ENCODE results near the gene PADI2.

Gene PADI2

DNA sequence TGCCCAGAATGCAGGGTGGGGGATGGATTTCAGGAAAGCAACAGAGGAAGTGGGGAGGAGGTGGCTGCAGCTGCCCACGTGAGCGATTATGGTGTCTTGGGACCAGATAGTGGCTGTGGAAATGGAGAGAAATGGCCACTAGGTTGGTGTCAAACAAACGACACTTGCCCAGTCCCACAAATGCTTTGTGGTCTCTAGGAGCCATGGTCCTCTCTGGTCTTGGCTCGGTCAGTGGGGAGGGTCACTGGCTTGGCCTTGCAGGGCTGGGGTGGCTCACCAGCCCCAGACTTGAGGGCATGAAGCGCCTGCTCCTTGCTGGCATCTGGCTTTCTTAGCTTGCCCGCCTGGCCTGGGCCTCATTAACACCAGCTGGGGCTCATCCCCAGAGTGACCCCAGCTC lies 7.2 kb downstream of the PADI2 start:
- H3K27ac ChIP-seq, result no peak overlapping the region
- TF ChIP-seq ZFX (IDR thresholded peaks at IDR 0.05), result no peak
- TF ChIP-seq, protein P1, sequence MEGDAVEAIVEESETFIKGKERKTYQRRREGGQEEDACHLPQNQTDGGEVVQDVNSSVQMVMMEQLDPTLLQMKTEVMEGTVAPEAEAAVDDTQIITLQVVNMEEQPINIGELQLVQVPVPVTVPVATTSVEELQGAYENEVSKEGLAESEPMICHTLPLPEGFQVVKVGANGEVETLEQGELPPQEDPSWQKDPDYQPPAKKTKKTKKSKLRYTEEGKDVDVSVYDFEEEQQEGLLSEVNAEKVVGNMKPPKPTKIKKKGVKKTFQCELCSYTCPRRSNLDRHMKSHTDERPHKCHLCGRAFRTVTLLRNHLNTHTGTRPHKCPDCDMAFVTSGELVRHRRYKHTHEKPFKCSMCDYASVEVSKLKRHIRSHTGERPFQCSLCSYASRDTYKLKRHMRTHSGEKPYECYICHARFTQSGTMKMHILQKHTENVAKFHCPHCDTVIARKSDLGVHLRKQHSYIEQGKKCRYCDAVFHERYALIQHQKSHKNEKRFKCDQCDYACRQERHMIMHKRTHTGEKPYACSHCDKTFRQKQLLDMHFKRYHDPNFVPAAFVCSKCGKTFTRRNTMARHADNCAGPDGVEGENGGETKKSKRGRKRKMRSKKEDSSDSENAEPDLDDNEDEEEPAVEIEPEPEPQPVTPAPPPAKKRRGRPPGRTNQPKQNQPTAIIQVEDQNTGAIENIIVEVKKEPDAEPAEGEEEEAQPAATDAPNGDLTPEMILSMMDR (conservative IDR thresholded peaks at IDR 0.05), result no peak

- H3K27ac ChIP-seq, result no peak overlapping the region
- TF ChIP-seq ZFX (IDR thresholded peaks at IDR 0.05), result no peak
- TF ChIP-seq, protein P1 (conservative IDR thresholded peaks at IDR 0.05), result no peak
Observed at GRCh38 chr1:17110555-17110926, 8.7 kb downstream of the PADI2 start.

DNA sequence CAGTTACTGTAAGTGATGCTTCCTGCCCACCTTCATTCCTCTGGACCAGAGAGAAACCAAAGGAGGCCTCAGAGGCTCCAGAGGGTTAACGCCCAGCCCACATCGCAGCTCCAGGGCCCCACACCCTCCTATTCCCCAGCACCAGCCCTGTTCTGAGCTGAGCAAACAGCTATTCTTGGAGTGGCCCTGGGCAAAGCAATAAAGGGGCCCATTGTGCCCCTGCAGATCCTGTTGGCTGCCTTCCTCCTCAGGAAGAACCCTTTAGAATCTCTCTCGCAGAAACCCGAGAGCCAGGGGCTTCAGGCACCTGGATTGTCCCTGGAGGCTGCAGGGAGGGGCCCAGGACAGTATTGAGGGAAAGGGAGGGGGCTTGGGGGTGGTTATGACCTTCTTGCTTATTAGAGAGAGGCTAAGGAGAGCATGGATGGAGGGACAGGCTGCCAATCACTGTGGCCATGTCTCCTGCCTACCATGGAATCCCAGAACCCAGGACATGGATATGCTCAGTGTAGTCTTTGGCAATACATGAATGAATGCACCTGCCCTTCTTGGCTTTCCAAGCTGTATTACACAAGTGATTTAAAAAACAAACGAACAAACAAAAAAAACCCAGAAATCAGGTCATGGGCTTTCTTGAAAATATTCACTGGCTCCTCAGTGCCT lies 9.2 kb downstream of the PADI2 start:
- TF ChIP-seq ZFX (IDR thresholded peaks at IDR 0.05), result no peak
- TF ChIP-seq, protein P1 (conservative IDR thresholded peaks at IDR 0.05), result no peak
- H3K27ac ChIP-seq, result no peak overlapping the region

GRCh38 chr1:17108786-17109185 lies 10.5 kb downstream of the PADI2 start:
- H3K27ac ChIP-seq, result no peak overlapping the region
- no peak for TF ChIP-seq ZFX (IDR thresholded peaks at IDR 0.05)
- TF ChIP-seq, protein P1 (conservative IDR thresholded peaks at IDR 0.05), result no peak

DNA sequence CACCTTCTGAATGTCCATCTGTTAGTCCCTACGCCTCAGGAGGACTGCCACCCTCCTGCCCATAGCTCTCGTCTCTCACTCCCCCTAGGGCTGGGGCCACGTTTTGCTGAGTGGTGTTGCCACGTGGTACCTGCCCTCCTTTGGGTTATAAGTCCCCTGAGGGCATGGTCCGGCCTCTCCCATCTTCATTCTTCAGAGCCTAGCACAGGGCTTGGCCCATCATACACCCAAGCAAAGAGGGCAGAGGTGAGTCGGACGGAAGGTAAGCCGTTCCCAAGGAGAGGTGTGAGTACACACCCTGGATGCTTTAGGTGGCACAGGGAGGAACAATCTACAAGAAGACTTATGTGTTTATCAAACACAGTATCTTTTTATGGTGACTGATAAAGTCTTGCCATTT lies 10.9 kb downstream of the PADI2 start:
- no peak for TF ChIP-seq ZFX (IDR thresholded peaks at IDR 0.05)
- TF ChIP-seq, protein P1 (conservative IDR thresholded peaks at IDR 0.05), result no peak
- H3K27ac ChIP-seq, result no peak overlapping the region

DNA sequence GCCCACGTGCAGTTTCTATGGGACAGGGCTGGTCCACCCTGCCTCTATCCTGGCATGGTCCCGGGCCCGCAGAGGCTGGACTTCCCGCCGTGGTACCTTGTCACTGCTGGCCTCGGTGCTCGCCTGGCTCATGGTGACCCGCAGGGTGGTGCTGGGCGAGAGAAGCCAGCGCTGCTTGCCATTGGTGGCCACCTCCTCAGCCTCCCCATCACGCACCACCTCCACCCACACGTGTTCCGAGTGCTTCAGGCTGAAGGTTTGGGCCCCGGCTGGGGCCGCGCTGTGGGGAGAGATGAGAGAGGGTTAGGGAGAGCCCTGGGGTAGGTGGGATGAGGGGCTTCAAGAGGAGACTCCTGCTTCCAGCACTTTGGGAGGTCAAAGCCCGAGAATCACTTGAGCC lies 14.5 kb downstream of the PADI2 start:
- H3K27ac ChIP-seq, result no peak overlapping the region
- no peak for TF ChIP-seq ZFX (IDR thresholded peaks at IDR 0.05)
- TF ChIP-seq, protein P1 (conservative IDR thresholded peaks at IDR 0.05), result no peak

DNA sequence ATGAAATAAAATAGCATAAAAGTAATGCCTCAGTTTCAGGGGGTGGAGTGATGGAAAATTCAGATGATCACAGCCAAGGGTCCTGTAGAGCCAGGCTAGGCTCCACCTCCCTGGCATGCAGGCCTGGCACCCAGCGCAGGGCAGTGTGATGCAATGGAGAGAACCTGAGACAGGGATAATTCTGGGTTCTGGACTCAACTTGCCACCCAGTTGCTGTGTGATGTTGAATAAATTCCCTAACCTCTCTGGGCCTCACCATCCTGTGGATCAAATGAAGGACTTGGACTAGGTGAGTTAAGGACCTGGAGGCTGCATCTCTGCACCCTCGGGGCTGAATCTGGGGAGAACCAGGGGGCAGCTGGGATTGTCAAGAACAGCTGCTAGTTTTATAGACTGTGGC lies 17.0 kb downstream of the PADI2 start:
- no peak overlapping the region for H3K27ac ChIP-seq
- no peak for TF ChIP-seq ZFX (IDR thresholded peaks at IDR 0.05)
- TF ChIP-seq, protein P1 (conservative IDR thresholded peaks at IDR 0.05), result no peak

Data from C4-2B (cell line).